Measurements from ENCODE around the gene CRKL.
"Not testable (repeated sequence)": the region's sequence is repeated elsewhere in the genome, so short reads cannot be mapped to it uniquely, and the experiment has no call there.

The CRKL gene

GRCh38 chr22:20916916-20917810 lies at the start of gene CRKL:
TSS of gene CRKL (plus strand) at chr22:20917407. CDS start at chr22:20917935, 528 bp downstream.
- peak; percentile 94 to 95 for DNase-seq (ENCODE audit: low read depth in 2 of 2)

- peak; percentile 11 to 13 for DNase-seq (ENCODE audit: low read depth in 2 of 2)
Measured at GRCh38 chr22:20868025-20868962, 48.9 kb upstream of the CRKL start.

GRCh38 chr22:20869234-20869633 lies 48.0 kb upstream of the CRKL start:
- DNase-seq (ENCODE audit: low read depth in 2 of 2), result no peak

- no peak for DNase-seq (ENCODE audit: low read depth in 2 of 2)
Measured at GRCh38 chr22:20873214-20873613, 44.0 kb upstream of the CRKL start.

- no peak for DNase-seq (ENCODE audit: low read depth in 2 of 2)
Measured at GRCh38 chr22:20875296-20875695, 41.9 kb upstream of the CRKL start.

- no peak for DNase-seq (ENCODE audit: low read depth in 2 of 2)
Measured at GRCh38 chr22:20877715-20878114, 39.5 kb upstream of the CRKL start.

- DNase-seq (ENCODE audit: low read depth in 2 of 2), result no peak
Measured at GRCh38 chr22:20881231-20881630, 36.0 kb upstream of the CRKL start.

- no peak for DNase-seq (ENCODE audit: low read depth in 2 of 2)
Measured at GRCh38 chr22:20881869-20882815, 35.1 kb upstream of the CRKL start.

GRCh38 chr22:20882855-20883254 lies 34.4 kb upstream of the CRKL start:
- no peak for DNase-seq (ENCODE audit: low read depth in 2 of 2)

- no peak for DNase-seq (ENCODE audit: low read depth in 2 of 2)
Measured at GRCh38 chr22:20884454-20884853, 32.8 kb upstream of the CRKL start.

- no peak for DNase-seq (ENCODE audit: low read depth in 2 of 2)
Measured at GRCh38 chr22:20885017-20885556, 32.1 kb upstream of the CRKL start.

- peak; percentile 19 to 25 for DNase-seq (ENCODE audit: low read depth in 2 of 2)
Measured at GRCh38 chr22:20885557-20886323, 31.5 kb upstream of the CRKL start.

GRCh38 chr22:20887375-20887774 lies 29.8 kb upstream of the CRKL start:
- no peak for DNase-seq (ENCODE audit: low read depth in 2 of 2)

GRCh38 chr22:20889025-20889704 lies 28.0 kb upstream of the CRKL start:
- DNase-seq (ENCODE audit: low read depth in 2 of 2), result no peak

GRCh38 chr22:20889904-20890540 lies 27.2 kb upstream of the CRKL start:
- no peak for DNase-seq (ENCODE audit: low read depth in 2 of 2)

GRCh38 chr22:20890975-20891374 lies 26.2 kb upstream of the CRKL start:
- DNase-seq (ENCODE audit: low read depth in 2 of 2), result no peak

GRCh38 chr22:20897737-20898136 lies 19.5 kb upstream of the CRKL start:
- not testable (repeated sequence) for DNase-seq (ENCODE audit: low read depth in 2 of 2)

GRCh38 chr22:20899827-20900423 lies 17.3 kb upstream of the CRKL start:
- DNase-seq (ENCODE audit: low read depth in 2 of 2), result no peak
